HCT116 (cell line): ENCODE results near the gene FBN3. TPM values are rescaled to one million over a fixed set of nuclear protein-coding genes. Genes with fewer than 3 reads are reported as not detected.

Source experiments
- ATAC-seq: fragments of 200-7000 bp; cut with Tn5 transposase; 2 replicates; pipeline ENCODE4 v1.9.1; 2020; ENCODE audit warnings: mild to moderate bottlenecking, moderate library complexity
- BruUV-seq: library from RNA; stranded (reverse); fragments of 400-500 nt; replicated peaks from 2 replicates; lab custom pipeline; 2021; lab: Mats Ljungman, UMichigan
- CTCF ChIA-PET: fragments of 300-600 bp; sonication (Branson Sonifier 250); formaldehyde crosslinking; loops from one replicate; lab custom pipeline; 2021; ENCODE audit warnings: antibody characterized with exemption; lab: Charles Lee
- POLR2A ChIA-PET: fragments of 300-600, 350-600 bp; sonication (Branson Sonifier 250); formaldehyde crosslinking; loops from one replicate; lab custom pipeline; 2021; ENCODE audit warnings: antibody characterized with exemption; lab: Charles Lee
- RAD21 ChIA-PET, 2 experiments: fragments of 300-600 bp; sonication (Branson Sonifier 250); formaldehyde crosslinking; loops; one replicate each; lab custom pipeline; 2023; ENCODE audit warnings: low total read pairs in 2 of 2; ENCODE audit not compliant: uncharacterized antibody in 2 of 2, unreplicated experiment in 2 of 2, low non-redundant PET in 1 of 2; lab: Charles Lee
- DNase-seq: peaks from one replicate; pipeline ENCODE4 v3.0.0-alpha.2; 2010; ENCODE audit warnings: low read depth, low spot score
- H2AFZ ChIP-seq: fragments of 200-600 bp; shearing (Covaris generic), sonication (generic); 2 replicates; pipeline ENCODE4 v1.6.1; 2017; ENCODE audit warnings: low read depth, mixed run types, mixed read lengths, antibody characterized with exemption, low read length; ENCODE audit not compliant: poor library complexity, severe bottlenecking
- H3K27ac ChIP-seq: 2 replicates; pipeline ENCODE4 v1.5.1; 2012; ENCODE audit warnings: low read depth, low read length
- H3K27me3 ChIP-seq: fragments of 200-600 bp; sonication (generic); 2 replicates; pipeline ENCODE4 v1.6.1; 2016; ENCODE audit warnings: mixed run types, low read length, mixed read lengths; ENCODE audit not compliant: insufficient read depth
- H3K36me3 ChIP-seq, 2 experiments: fragments of 200-500 bp in 1 of 2; fragments of 200-600 bp in 1 of 2; sonication (Bioruptor generic) in 1 of 2; sonication (generic) in 1 of 2; 2 replicates each; pipeline versions ENCODE4 v1.5.1 to v1.6.1; 2014 to 2016; ENCODE audit warnings: low read length in 2 of 2, inconsistent platforms in 1 of 2, mixed read lengths in 1 of 2, mixed run types in 1 of 2; ENCODE audit not compliant: insufficient read depth in 2 of 2, control insufficient read depth in 1 of 2
- H3K4me1 ChIP-seq, 2 experiments: fragments of 200-600 bp in 1 of 2; sonication (generic) in 1 of 2; 2 replicates each; pipeline versions ENCODE4 v1.5.1 to v1.6.1; 2012 to 2017; ENCODE audit warnings: low read length in 2 of 2, inconsistent platforms in 1 of 2, mild to moderate bottlenecking in 1 of 2, mixed read lengths in 1 of 2, mixed run types in 1 of 2, moderate library complexity in 1 of 2; ENCODE audit not compliant: insufficient read depth in 2 of 2, control insufficient read depth in 1 of 2
- H3K4me2 ChIP-seq: fragments of 200-600 bp; sonication (generic); 2 replicates; pipeline ENCODE4 v1.6.1; 2017; ENCODE audit warnings: mixed run types, low read length, mixed read lengths
- H3K4me3 ChIP-seq, 2 experiments: fragments of 200-600 bp in 1 of 2; sonication (generic) in 1 of 2; replicated peaks in 1 of 2; 2 replicates each; pipeline ENCODE4 v1.5.1; 2011 to 2016; ENCODE audit warnings: low read length in 2 of 2, control low read depth in 1 of 2, low read depth in 1 of 2, mild to moderate bottlenecking in 1 of 2, mixed read lengths in 1 of 2, mixed run types in 1 of 2
- H3K79me2 ChIP-seq: fragments of 200-600 bp; sonication (generic); 2 replicates; pipeline ENCODE4 v1.6.1; 2017; ENCODE audit warnings: mild to moderate bottlenecking, mixed run types, low read length, moderate library complexity, mixed read lengths; ENCODE audit not compliant: insufficient read depth
- H3K9ac ChIP-seq: fragments of 200-600 bp; sonication (generic); 2 replicates; pipeline ENCODE4 v1.6.1; 2016; ENCODE audit warnings: low read length, mixed read lengths
- H3K9me2 ChIP-seq: fragments of 200-600 bp; sonication (generic), shearing (Covaris generic); 2 replicates; pipeline ENCODE4 v1.6.1; 2017; ENCODE audit warnings: mixed run types, mild to moderate bottlenecking, moderate library complexity; ENCODE audit not compliant: insufficient read depth
- H3K9me3 ChIP-seq, 2 experiments: fragments of 200-500 bp in 1 of 2; fragments of 200-600 bp in 1 of 2; sonication (Bioruptor generic) in 1 of 2; sonication (generic) in 1 of 2; 2 replicates each; pipeline ENCODE4 v1.6.1; 2014 to 2017; ENCODE audit warnings: low read length in 2 of 2, mixed read lengths in 2 of 2, inconsistent platforms in 1 of 2, low read depth in 1 of 2, mild to moderate bottlenecking in 1 of 2, mixed run types in 1 of 2, moderate library complexity in 1 of 2; ENCODE audit not compliant: control insufficient read depth in 1 of 2, insufficient read depth in 1 of 2
- H4K20me1 ChIP-seq: fragments of 200-600 bp; sonication (generic), shearing (Covaris generic); 2 replicates; pipeline ENCODE4 v1.6.1; 2017; ENCODE audit warnings: mixed run types, mild to moderate bottlenecking, moderate library complexity; ENCODE audit not compliant: insufficient read depth
- CTCF ChIP-seq, 3 experiments: fragments of 200-600 bp in 1 of 3; sonication (generic) in 1 of 3; IDR thresholded peaks in 2 of 3; conservative IDR thresholded peaks in 1 of 3; 2 replicates each; pipeline ENCODE4 v1.5.1; 2012 to 2017; ENCODE audit warnings: low read depth in 2 of 3, low read length in 2 of 3, antibody characterized with exemption in 1 of 3, borderline replicate concordance in 1 of 3, control low read depth in 1 of 3, mild to moderate bottlenecking in 1 of 3, mixed read lengths in 1 of 3, mixed run types in 1 of 3, moderate library complexity in 1 of 3; ENCODE audit not compliant: insufficient read depth in 1 of 3
- ELF1 ChIP-seq: IDR thresholded peaks from 2 replicates; pipeline ENCODE4 v1.6.1; 2012; ENCODE audit warnings: low read depth, borderline replicate concordance
- MAX ChIP-seq: IDR thresholded peaks from 2 replicates; pipeline ENCODE4 v1.6.1; 2012
- POLR2A ChIP-seq: IDR thresholded peaks from 2 replicates; pipeline ENCODE4 v1.7.0; 2011; ENCODE audit warnings: borderline replicate concordance; ENCODE audit not compliant: insufficient read depth, insufficient read length; ENCODE audit errors: extremely low read depth
- RAD21 ChIP-seq: IDR thresholded peaks from 2 replicates; pipeline ENCODE4 v1.6.1; 2012; ENCODE audit warnings: low read depth, mild to moderate bottlenecking
- YY1 ChIP-seq: IDR thresholded peaks from 2 replicates; pipeline ENCODE4 v1.6.1; 2011; ENCODE audit warnings: low read length, low read depth, moderate library complexity, mild to moderate bottlenecking; ENCODE audit not compliant: insufficient replicate concordance; ENCODE audit errors: extremely low read depth
- intact Hi-C: fragments of 100-400 bp; cut with micrococcal nuclease; formaldehyde crosslinking; loops from 2 replicates; pipeline ENCODE4 v1.10.0; 2022
- total RNA-seq: library from RNA; stranded (reverse); gene quantifications from one replicate; pipeline ENCODE4 v1.2.1, GENCODE V29; 2021; ENCODE audit not compliant: unreplicated experiment
- TF ChIP-seq, protein P1 (sequence below): IDR thresholded peaks from 2 replicates; pipeline ENCODE4 v1.6.1; 2011; ENCODE audit warnings: mild to moderate bottlenecking, low read length, moderate library complexity; ENCODE audit not compliant: insufficient replicate concordance; ENCODE audit errors: extremely low read depth

The FBN3 gene
- total RNA-seq, 1 experiment from 2014 or later, result 6.6 TPM

DNA sequence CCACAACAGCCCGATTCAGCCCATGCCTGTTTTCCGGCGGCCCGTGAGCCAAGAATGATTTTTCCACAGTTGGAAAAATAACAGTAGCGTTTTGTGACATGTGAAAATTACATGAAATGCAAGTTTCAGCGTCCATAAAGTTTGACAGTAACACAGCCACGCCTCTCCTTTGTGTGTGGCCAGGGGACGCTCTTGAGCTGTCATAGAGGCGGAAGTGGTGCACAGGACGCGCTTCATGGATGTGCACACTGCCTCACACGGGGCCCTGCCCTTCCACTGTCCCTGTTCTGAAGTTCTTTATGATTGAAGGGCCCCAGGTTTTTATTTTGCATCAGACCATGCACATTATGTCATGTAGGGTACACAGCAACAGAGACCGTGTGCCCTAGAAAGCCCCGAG, 131.6 kb downstream of the FBN3 start:
- ATAC-seq, result peak; percentile 70; the same call in 1 of the 2 replicates
- Histone ChIP-seq H3K27me3 (no peaks in the 10 kb centered on the region), H3K4me1 (no peaks in the 10 kb centered on the region), H3K4me3 (no peak overlapping the region), H3K4me2 (no peak overlapping the region), H3K79me2 (no peaks in the 10 kb centered on the region; the same call in 1 of the 2 replicates), H3K9me3 (no peaks in the 10 kb centered on the region), H4K20me1 (no peaks in the 10 kb centered on the region), H2AFZ (no peak overlapping the region), H3K9me2 (no peaks in the 10 kb centered on the region), H3K36me3 (no peaks in the 10 kb centered on the region), H3K27ac (no peak overlapping the region), H3K9ac (no peak overlapping the region)
- ChIA-PET CTCF (interaction anchor here (1.0 kb wide), 1 partner anchor 74 kb away, joined by 3 read pairs; no protein-coding TSS in a partner anchor), RAD21 (no interaction called here), POLR2A (no interaction called here)
- TF ChIP-seq YY1 (no peak), RAD21 (peak; percentile 63), MAX (no peak), POLR2A (no peak), ELF1 (no peak), CTCF (IDR thresholded peaks at IDR 0.05 in 2 of 3, conservative IDR thresholded peaks at IDR 0.05 in 1 of 3; ENCODE audit: borderline replicate concordance in 1 of 3, insufficient read depth in 1 of 3, low read depth in 2 of 3, low read length in 2 of 3) (peak; percentile 22 to 29 (median 27); a peak in 3 of 6 replicates)
- TF ChIP-seq, protein P1, sequence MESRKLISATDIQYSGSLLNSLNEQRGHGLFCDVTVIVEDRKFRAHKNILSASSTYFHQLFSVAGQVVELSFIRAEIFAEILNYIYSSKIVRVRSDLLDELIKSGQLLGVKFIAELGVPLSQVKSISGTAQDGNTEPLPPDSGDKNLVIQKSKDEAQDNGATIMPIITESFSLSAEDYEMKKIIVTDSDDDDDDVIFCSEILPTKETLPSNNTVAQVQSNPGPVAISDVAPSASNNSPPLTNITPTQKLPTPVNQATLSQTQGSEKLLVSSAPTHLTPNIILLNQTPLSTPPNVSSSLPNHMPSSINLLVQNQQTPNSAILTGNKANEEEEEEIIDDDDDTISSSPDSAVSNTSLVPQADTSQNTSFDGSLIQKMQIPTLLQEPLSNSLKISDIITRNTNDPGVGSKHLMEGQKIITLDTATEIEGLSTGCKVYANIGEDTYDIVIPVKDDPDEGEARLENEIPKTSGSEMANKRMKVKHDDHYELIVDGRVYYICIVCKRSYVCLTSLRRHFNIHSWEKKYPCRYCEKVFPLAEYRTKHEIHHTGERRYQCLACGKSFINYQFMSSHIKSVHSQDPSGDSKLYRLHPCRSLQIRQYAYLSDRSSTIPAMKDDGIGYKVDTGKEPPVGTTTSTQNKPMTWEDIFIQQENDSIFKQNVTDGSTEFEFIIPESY, result no peak
- BruUV-seq, result no TSS peak
- DNase-seq, result no peak
- intact Hi-C loops, result loop anchor here (5.0 kb wide), 1 partner anchor 234 kb away; no protein-coding TSS in a partner anchor

Other genes with a start within 250 kb of the FBN3 start
- gene MAP2K7, start 245.7 kb downstream of the FBN3 start, total RNA-seq, result 59.1 TPM
- 30.9 TPM for gene TGFBR3L, start 234.8 kb downstream of the FBN3 start, total RNA-seq
- gene SNAPC2, start 229.3 kb downstream of the FBN3 start, total RNA-seq, result 42.9 TPM
- gene CTXN1, start 223.5 kb downstream of the FBN3 start, total RNA-seq, result 56.0 TPM
- 136 TPM for gene TIMM44, start 205.9 kb downstream of the FBN3 start, total RNA-seq
- gene ELAVL1, start 144.0 kb downstream of the FBN3 start, total RNA-seq, result 134 TPM
- gene CCL25, start 96.8 kb downstream of the FBN3 start, total RNA-seq, result not detected
- gene CERS4, start 59.8 kb upstream of the FBN3 start, total RNA-seq, result 26.0 TPM
- 86.2 TPM for gene CD320, start 158.8 kb upstream of the FBN3 start, total RNA-seq
- gene NDUFA7, start 171.8 kb upstream of the FBN3 start, total RNA-seq, result 86.9 TPM
- gene RPS28, start 171.9 kb upstream of the FBN3 start, total RNA-seq, result 2,379 TPM
- gene KANK3, start 193.7 kb upstream of the FBN3 start, total RNA-seq, result 21.7 TPM
- gene ANGPTL4, start 214.6 kb upstream of the FBN3 start, total RNA-seq, result 54.8 TPM
- gene RAB11B, start 240.8 kb upstream of the FBN3 start, total RNA-seq, result 140 TPM